DMS 273 treated with DMSO at 0.1 percent for 48 hours (cell line): ENCODE results near the gene PPP1R7.

ENCODE experiments used
- DNase-seq: peaks from one replicate; lab custom pipeline; 2025; lab: John Stamatoyannopoulos, UW

Gene PPP1R7

DNA sequence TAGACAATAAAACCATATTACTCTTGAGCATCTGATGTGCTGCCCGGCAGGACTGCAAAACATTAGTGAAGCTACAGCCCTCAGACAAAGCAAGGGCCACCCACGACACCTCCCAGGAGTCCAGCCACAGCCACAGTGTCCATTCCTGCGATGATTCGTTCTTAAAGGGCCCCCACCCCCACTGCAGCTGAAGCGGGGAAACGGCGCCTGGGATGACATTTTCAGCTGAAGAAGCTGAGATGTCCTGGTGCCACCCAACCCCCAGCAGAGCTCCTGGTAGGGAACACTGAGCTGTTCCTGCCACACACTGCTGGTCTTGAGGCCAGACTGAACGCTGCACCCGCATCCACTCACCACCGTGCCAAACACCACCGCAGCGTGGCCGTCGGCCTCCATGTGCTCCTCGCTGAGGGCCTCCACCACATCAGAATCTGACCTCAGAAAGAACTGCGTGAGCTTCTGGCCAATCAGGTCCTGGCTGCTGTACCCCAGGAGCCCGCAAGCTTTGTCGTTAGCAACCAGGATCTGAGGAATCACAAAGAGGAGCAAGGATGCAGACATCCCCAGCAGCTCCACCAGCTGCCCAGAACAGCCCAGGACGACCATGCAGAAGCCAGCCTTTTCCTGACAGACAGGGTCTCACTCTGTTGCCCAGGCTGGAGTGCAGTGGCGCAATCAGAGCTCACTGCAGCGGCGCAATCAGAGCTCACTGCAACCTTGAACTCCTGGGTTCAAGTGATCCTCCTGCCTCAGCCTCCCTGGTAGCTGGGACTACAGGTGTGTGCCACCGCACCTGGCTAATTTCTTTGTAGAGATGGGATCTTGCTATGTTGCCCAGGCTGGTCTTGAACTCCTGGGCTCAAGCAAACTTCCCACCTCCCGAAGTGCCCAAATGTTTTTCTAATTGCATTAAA lies 10.5 kb upstream of the PPP1R7 start:
- DNase-seq = no peak

DNA sequence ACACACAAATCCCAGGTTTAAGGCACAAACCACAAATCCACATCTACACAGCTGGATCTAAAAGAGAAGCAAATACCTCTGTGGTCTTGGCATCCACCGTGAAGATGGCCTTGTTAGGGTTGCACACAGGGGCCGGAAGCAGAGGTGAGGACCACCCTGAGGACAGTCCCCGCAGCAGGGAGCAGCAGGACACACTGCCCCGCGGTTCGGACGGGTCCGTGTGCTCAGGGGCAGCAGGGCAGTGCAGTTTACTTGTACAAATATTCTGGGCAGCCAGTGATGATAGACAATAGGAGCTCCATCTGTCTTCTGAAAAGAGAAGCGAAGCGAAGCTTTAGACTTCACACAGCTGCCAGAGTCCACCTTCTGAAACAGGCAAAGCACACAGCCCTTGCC lies 9.8 kb upstream of the PPP1R7 start:
- DNase-seq = no peak

DNA sequence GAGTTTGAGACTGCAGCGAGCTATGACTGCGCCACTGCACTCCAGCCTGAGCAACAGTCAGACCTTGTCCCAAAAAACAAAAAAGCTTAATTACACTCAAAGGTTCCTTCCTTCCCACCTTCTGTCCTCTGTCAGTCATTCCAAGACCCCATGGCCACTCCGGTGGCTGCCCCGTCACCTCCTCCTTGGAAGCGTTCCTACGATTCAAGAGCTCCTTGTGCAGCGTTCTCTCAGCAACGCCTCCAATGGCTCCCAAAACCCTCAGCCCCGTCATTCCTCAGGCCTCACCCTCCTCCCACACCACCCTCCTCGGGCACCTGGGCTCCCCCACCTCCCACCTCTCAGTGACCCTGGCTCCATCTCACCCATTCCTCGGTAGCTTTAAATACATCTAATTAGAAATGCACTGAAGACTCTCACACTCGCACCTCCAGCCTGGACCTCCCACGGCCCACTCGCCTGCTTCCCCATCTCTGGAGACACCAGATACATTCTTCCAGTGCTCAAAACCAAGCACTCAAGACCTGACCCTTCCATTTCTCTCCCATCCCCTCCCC lies 9.0 kb upstream of the PPP1R7 start:
- DNase-seq = no peak

DNA sequence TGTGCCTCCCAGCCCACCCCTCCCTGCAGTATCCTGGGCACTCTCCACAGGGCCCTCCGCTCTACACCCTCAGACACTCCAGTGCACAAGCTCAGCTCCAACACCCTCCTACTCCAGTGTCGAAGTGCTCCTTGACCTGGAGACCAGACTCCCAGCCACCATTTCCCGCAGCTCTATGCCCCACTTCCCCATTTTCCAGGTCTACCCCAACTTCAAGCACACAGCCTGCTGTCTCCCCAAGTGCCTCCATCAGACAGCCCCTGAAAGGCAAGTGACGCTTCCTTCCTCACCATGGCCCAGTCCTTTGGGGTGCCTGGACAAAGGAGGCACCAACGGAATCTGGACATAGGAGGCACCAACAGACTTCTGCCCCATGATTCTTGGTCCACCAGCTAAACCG lies 8.2 kb upstream of the PPP1R7 start:
- no peak for DNase-seq

DNA sequence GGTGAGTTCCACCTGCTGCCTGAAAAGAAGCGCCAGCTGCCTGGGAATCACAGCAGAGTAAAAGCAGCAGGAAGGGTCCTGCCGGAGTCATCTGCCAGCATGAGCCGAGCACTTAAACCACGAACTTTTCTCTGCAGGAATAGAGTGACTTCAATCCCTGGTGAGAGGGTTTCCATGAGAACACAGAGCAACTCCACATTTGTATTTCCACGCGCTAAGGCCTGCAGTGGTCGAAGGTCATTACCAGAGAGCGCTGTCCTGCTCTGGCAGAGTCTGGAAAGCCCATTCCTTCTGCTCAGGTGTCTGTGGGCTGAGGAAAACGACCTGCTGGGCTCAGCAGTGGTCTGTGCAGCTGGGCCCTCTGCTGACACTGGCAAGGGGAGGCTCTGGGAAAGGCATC lies 7.7 kb upstream of the PPP1R7 start:
- no peak for DNase-seq

DNA sequence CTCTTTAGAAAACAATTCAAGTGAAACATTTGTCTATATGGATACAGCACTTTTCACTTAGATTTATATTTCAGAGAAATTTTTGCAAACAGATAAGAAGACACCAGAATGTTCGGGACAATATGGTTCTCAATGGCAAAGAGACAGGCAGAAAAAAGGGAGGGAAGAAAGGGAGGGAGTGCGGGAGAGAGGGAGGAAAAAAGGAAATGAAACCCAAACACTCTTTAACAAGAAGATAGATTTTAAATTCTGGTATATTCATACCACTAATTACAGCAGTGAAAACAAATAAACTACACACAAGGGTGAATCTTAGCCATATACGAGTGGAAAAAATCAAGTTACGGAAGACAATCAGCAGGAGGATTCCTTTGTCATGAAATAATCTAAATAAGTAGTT lies 4.0 kb upstream of the PPP1R7 start:
- no peak for DNase-seq

DNA sequence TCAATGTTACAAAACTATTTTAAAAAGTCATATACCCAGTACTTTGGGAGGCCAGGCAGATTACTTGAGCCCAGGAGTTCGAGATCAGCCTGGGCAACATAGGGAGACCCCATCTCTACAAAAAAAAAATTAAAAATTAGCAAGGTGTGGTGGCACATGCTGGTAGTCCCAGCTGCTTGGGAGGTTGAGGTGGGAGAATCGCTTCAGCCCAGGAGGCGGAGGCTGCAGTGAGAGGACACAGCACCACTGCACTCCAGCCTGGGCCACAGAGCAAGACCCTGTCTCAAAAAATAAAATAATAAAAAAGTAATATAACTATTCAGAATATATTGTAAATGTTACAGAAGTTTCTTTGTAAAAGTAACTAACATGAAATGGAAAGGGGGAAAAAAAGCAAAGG lies 2.9 kb upstream of the PPP1R7 start:
- DNase-seq = no peak

DNA sequence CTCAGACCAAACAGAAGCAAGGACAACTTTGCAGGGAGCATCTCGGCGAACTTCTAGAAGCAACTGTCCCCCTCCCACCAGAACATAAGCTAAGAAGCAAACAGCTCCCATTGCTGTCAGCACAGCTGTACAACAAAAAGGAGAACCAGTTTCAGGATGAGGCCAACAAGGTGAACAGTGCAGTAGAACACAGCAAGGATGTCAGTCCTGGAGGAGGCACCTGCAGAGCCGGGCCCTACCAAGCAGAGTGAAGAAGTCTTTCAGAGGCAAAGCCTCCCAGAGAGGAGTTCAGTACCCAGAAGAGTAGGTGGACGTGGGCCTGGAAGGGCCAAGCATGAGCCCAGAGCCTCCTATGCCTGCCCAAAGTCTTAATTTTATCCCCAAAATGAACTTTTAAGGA lies 2.0 kb upstream of the PPP1R7 start:
- no peak for DNase-seq

DNA sequence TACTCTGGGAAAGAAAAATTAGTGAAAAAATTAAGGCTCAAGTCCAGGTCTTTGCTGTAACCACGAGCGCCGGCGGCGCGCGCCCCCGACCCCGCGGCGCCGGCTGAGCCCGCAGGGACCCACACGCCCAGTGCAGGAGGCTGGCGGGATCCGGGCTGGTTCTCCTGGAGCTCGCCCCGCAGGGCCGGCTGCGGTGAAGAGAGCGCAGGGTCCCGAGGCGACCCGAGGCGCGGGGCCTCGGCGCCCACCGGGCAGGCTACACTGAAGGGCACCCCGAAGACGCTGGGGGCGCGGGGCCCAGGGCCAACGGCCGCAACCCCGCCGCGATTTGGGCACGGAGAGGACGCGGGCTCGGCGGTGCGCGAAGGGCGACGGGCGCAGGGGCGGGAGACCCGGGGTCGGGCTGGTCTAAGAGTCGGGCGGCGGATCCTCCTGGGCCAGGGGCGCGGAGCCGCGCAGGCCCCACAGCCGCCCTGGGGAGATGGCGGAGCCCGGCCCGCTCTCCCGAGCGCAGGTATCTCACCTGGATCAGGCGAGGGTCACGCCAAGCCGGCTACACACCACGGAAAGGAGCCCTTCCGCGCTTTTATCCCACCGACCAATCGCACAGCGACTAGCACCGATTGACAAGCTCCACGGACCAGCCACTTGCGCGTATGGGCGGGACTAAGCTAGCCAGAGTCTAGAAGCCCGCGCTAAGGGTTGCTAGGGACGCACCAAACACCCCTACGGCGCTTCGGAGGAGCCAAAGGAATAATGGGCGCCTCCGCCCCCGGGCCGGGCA lies 1.2 kb upstream of the PPP1R7 start, which contains the start of gene PASK:
TSS of gene PASK (minus strand) at position 582 of the 784 bp plus-strand sequence. CDS start 6,440 bp downstream, outside the sequence.
- DNase-seq = peak; percentile 92

DNA sequence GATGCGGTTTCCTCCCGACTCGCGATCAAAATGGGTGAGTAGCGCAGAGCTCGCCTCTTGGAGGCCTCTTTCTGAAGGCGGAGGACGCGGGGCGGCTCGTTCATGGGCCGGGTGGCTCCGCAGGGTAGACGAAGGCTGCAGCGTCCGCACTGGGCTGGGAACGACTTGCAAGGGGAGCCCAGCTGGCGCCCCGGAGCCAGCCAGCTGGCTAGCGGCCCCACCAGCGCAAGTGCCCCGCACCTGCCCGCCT lies 667 bp upstream of the PPP1R7 start:
- DNase-seq = no peak

DNA sequence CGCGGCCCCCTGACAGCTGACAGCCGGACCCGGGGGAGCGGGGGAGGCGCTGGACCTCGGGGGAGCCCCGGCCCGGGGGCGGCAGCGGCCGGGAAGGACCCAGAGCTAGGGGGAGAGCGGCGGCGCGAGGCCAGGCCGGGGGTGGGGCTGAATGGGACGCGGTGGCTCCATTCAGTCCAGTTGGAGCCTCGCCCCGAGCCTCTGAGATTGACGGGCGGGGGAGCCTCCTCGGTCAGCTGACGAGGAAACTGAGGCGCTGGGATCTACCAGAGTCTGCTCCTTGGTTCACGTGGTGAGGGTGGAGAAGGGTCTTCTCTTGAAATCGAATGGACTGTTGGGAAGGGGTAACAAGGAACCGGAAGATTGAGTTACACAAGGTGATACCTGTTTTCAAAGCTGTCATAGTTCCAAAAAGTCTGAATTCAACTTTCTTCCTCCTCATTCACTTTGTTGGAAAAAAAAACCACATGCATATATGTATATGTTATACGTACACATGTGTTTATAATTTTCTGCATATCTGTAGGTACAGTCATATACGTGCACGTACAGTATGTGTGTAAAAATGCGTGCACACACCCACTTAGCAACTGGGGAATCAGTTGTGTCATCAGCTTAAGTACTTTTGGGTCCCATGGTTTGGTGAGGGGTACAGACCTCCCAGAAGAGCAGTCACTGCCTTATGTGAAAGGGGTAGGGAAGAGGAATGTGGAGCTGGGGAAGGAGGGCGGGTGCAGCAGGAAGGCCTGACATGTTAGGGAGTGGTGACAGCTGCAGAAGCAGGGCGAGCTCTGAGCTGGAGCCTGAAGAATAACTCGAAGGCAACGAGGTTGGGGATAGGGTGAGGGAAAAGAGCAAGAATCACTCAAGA lies 628 bp downstream of the PPP1R7 start:
- no peak for DNase-seq

DNA sequence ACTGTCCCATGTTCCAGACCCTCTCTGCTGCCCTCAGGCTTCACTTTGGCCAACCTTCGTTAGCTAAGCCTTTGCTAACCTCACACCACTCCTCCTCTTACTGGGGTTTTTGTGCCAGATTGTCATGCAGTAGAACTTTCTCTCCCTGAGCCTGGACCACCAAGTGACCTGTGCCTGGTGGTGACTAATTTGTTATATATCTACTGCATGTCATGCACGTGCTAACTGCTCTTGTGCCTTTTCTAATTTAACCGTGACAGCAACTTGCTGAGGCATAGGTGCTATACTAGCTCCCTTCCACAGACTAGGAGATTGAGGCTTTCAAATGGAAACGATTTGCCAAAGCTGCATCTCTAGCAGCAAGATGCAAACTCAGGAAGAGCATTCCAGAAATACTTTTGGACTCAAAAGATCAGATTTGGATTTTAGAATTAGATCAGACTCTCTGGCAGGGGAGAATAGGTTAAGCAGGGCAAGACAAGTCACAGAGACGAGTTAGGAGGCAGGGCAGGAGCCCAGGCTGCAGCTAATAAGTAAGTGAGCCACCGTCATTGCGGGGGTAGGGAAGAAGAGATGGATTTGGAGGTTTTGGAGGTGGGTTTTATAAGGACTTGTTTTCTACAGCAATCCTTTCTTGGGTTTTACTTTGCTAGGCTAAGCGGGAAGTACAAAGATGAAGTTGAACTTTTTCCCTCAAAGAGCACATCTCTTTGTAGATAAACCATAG lies 1.8 kb downstream of the PPP1R7 start:
- DNase-seq = no peak

DNA sequence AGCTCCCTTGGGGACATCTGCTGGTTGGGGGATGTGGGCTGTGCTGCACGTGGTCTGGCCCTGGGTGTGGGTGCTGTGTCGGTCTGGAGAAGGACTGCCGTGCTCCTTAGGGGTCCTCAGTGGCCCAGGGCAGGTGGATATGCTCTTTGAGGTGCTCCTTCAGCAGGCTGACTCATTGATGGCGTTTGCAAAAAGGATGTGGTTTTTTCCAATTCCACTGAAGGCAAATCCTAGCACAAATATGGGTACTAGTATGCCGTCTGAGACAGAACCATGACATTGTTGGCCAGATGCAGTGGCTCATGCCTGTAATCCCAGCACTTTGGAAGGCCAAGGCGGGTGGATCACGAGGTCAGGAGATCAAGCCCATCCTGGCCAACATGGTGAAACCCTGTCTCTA lies 3.3 kb downstream of the PPP1R7 start:
- DNase-seq = no peak

DNA sequence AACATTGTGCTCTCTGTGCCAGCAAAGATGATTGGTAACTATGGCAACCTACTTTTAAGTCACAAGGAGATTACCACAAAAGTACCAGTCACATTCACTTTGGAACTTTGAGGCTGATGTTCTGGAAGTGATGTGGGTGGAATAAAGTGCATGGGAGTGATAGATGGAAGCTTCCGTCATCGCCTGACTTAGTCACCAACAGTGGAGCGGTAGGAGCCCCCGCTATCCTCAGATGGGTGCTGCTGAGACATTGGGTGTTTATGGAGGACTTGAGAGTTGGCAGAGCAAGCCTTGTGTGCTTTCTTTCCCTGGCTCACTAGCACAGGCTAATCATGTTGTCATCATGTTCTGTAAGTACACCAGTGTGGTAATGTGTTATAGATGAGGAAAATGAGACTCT lies 4.6 kb downstream of the PPP1R7 start:
- no peak for DNase-seq

DNA sequence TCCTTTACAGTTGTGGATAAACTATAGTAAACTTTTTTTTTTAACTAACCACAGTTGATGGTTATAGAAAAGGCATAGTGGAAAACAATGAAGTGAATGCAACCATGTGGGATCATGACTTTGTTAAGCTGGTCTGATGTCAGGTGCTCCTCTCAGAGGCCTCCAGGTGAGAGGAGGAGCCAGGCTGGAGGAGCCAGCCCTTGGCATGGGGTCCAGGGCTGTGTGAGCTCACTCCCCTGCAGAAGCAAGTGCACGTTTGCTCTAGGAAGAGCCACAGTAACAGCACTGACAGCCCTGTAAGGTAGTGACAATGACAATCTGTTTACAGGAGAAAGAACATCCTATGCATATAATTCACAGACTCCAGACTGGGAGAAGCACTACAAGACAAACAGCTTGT lies 5.7 kb downstream of the PPP1R7 start:
- DNase-seq = no peak

DNA sequence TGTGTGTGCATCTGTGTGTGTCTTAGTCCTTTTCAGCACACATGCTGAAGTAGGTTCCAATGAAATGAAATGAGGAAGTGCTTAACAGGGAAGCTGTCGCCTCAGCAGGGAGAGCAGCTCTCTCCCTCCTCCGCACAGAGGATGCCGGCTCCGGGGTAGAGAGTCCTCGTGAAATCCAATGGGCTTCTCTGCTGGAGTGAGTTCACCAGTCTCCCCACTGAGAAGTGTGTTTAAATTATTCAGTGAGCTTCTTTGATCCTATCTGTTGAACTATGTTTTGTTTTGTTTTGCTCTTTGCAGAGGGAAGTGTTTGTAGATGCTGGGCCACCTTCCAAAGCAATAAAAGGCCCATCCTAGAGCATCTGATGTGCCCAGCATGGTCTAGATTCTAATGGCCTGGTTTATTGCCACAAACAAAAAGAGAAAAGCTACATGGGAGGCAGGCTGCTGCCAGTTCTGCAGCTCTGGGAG lies 6.7 kb downstream of the PPP1R7 start:
- DNase-seq = no peak

DNA sequence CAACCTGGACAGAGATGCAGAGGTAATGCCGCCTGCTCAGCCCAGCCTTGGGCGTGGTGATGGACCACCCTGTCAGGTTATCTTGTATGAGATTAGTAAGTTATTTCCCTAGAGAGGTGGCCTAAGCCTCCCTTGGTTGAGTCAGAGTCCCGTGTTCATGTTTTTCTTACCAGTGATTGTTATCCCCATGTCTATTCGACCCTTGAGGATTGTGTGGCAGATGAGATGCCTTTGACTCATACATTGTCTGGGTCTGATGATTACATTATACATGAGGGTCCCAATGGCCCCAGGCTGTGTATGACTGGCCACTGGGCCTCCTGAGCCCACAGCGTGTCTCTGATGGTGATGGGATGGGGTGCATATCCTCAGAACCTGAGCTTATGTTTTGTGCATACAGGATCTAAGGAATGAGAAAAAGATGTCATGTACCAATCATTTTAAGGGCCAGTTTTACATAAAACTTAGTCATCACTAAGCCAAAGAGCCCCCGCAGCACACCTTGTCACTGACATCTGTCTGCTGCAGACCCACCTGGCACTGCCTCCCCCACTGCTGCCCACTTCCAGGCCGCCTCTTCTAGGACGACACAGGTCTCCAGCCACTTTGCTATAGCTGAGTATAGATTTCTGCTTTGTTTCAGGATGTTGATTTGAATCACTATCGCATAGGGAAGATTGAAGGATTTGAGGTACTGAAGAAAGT lies 7.7 kb downstream of the PPP1R7 start:
- DNase-seq = no peak

DNA sequence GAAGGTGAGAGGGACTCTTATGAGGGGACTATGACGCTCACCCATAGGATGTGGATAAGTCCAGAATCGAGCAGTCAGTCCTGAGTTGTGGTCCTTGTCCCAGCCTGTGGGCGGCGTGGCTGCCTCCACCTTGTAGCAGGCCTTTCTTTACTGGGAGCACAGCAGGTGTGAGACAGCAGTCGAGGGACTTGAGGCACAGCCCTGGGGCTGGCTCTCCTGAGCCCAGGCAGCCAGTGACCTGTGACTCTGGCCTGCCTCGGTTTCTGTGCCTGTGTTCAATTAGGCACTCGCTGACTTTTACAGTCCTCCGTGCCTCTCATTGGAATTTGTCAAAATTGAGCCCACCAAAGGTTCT lies 8.3 kb downstream of the PPP1R7 start:
- no peak for DNase-seq

DNA sequence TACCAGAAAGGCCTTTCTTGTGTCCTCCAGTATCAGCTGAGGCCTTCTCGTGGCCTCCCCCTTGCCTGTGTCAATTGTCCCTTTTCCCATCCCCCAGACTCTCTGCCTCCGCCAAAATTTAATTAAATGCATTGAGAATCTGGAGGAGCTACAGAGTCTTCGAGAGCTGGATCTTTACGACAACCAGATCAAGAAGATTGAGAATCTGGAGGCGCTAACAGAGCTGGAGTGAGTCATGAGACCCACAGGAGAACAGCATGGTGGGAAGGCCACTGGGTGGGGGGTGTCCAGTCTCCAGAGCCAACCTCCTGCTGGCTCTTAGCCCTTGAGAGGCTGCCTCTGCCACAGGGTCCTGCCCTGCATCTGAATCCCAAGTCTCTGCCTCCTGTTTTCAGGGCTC lies 8.8 kb downstream of the PPP1R7 start:
- DNase-seq = no peak

DNA sequence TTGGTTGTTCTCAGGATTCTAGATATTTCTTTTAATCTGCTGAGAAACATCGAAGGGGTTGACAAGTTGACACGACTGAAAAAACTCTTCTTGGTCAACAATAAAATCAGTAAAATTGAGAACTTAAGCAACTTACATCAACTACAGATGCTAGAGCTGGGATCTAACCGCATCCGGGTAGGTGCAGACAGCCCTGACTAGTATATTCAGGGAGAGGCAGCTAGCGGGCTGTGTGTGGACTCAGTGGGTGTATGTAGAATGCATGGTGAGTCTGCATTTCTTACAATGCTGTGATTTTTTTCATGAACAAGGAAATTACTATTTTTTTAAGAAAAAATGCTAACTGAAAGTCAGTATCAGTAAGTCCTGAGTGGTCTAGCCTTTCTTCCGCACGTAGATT lies 10.1 kb downstream of the PPP1R7 start:
- DNase-seq = no peak
